ENCODE data around the gene CHST11. TPM values are rescaled to one million over a fixed set of nuclear protein-coding genes. Genes with fewer than 3 reads are reported as not detected.

The CHST11 gene
- total and polyA plus RNA-seq, 2 of the 4 experiments (the other 2 are of a cell fraction): 1.4 to 2.7 TPM

- peak; percentile 61 for DNase-seq
- WGBS, 2 experiments (ENCODE audit: extremely low coverage in 2 of 2, insufficient read length in 1 of 2): no CpG with 5 or more reads among the region's 1 CpG
- no peak overlapping the region for H3K4me3 ChIP-seq (ENCODE audit: insufficient read depth, low read depth, low read length)
Measured at GRCh38 chr12:104603545-104603973, 146.8 kb downstream of the CHST11 start.

More at GRCh38 chr12:104603545-104603973, 146.8 kb downstream of the CHST11 start:
- Histone ChIP-seq H3K9me3 (ENCODE audit: control insufficient read depth, insufficient read depth, low read length) (no peaks in the 10 kb centered on the region), H2AFZ (replicated peaks; ENCODE audit: low read length, poor library complexity) (peak overlapping the region; percentile 81), H3K4ac (ENCODE audit: low read depth, low read length) (peak overlapping the region; percentile 88), H2BK20ac (ENCODE audit: low read depth, low read length) (peak overlapping the region; percentile 38; the same call in 1 of the 2 replicates), H3K14ac (replicated peaks; ENCODE audit: low read depth, low read length) (peak overlapping the region; percentile 72), H3K4me1 (ENCODE audit: control insufficient read depth, insufficient read depth, low read length) (peaks cover 7% of the 10 kb centered on the region), H3K27ac (ENCODE audit: insufficient read depth, low read length) (no peak overlapping the region; the same call in 1 of the 2 replicates), H4K20me1 (ENCODE audit: insufficient read depth, low read length) (peaks cover 7% of the 10 kb centered on the region; the same call in 1 of the 2 replicates), H3K36me3 (ENCODE audit: control insufficient read depth, insufficient read depth, low read length) (no peaks in the 10 kb centered on the region), H3K79me1 (ENCODE audit: low read depth in 1 of 2, low read length in 2 of 2) (peaks cover 0 to 4% of the 10 kb centered on the region in 2 experiments; a peak in 1 of 4 replicates), H2BK120ac (ENCODE audit: low read depth, low read length) (peak overlapping the region; percentile 65), H3K9ac (ENCODE audit: low read depth, low read length) (no peak overlapping the region), H2BK5ac (ENCODE audit: low read depth, low read length, poor library complexity, severe bottlenecking) (peak overlapping the region; percentile 50), H4K8ac (ENCODE audit: low read depth in 2 of 2, low read length in 2 of 2) (peak overlapping the region in 1 of 2 experiments; percentile 43; a peak in 2 of 4 replicates), H3K18ac (ENCODE audit: low read depth, low read length) (peak overlapping the region; percentile 13; the same call in 1 of the 2 replicates), H3K9me1 (ENCODE audit: insufficient read depth, low read length) (peaks cover 19% of the 10 kb centered on the region), H4K91ac (ENCODE audit: insufficient read depth, low read depth, low read length) (peak overlapping the region; percentile 61), H2AK9ac (replicated peaks; ENCODE audit: low read depth, low read length, poor library complexity) (peak overlapping the region; percentile 8), H3K23ac (ENCODE audit: low read depth, low read length) (peak overlapping the region; percentile 61; the same call in 1 of the 2 replicates), H3K56ac (ENCODE audit: extremely low read depth, insufficient read depth, low read length) (0 out of 2 replicates have a peak overlapping the region, but pooled peaks have one; percentile 3), H2AK5ac (ENCODE audit: low read depth, low read length) (peak overlapping the region; percentile 14; the same call in 1 of the 2 replicates), H4K5ac (ENCODE audit: low read depth, low read length) (no peak overlapping the region), H3K27me3 (ENCODE audit: control insufficient read depth, insufficient read depth, low read length) (no peaks in the 10 kb centered on the region), H2BK15ac (ENCODE audit: low read depth, low read length) (peak overlapping the region; percentile 19; the same call in 1 of the 3 replicates), H3K4me2 (ENCODE audit: low read depth, low read length) (no peak overlapping the region)
- in situ Hi-C loops (cut with MboI; ENCODE audit: low sequenced_read_pairs) (no loop called here), intact Hi-C loops (cut with micrococcal nuclease) (no loop called here), dilution Hi-C loops (cut with HindIII; ENCODE audit: low sequenced_read_pairs, unreplicated experiment) (no loop called here)
- ChIA-PET CTCF (interaction anchor here (0.8 to 1.5 kb wide), 3 partner anchors 117 to 222 kb away, joined by 3 to 5 read pairs (median 4); no protein-coding TSS in a partner anchor), POLR2A (ENCODE audit: unreplicated experiment) (no interaction called here)
- BruUV-seq (replicated peaks): no TSS peak
- TF ChIP-seq CEBPB (IDR thresholded peaks at IDR 0.05; ENCODE audit: low read depth, low read length) (peak; percentile 77), RCOR1 (IDR thresholded peaks at IDR 0.05; ENCODE audit: insufficient replicate concordance, low read length) (no peak)
- no peak for ATAC-seq (ENCODE audit: low read depth)
